ENCODE data around the gene FAM83G.

DNA sequence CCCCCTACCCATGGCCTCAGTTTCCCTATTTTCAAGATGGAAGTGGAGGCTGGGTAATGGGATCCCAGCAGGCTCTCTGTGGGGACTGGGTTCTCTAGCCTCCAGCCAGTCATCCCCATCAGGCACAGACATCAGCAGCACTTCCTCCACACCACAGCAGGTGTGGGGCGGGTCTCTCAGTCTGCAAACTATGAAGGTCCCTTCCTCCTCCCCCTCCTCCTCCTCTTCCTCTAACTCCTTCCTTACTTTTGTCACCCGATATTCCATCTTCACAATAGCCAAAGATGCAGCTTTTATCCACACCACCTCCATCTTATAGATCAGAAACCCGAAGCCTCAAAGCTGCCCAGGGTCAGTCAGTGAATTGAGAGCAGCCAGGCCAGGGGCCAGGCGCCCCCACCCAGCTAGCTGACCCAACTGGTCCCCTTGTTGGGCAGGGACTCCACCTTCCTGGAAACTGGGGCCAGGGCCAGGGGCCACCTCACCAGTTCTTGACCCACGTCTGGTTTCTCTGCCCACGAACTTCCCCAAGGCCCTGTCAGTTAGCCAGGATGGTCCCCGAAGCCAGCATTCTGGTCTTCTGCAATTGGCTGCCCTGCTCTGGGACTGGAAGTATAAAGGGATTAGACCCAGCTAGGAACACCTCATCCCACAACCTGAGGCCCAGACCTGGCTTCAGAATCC lies 2.5 kb downstream of the FAM83G start:
- TF ChIP-seq POLR2A (IDR thresholded peaks at IDR 0.05), result no peak
- TF ChIP-seq, protein P1, sequence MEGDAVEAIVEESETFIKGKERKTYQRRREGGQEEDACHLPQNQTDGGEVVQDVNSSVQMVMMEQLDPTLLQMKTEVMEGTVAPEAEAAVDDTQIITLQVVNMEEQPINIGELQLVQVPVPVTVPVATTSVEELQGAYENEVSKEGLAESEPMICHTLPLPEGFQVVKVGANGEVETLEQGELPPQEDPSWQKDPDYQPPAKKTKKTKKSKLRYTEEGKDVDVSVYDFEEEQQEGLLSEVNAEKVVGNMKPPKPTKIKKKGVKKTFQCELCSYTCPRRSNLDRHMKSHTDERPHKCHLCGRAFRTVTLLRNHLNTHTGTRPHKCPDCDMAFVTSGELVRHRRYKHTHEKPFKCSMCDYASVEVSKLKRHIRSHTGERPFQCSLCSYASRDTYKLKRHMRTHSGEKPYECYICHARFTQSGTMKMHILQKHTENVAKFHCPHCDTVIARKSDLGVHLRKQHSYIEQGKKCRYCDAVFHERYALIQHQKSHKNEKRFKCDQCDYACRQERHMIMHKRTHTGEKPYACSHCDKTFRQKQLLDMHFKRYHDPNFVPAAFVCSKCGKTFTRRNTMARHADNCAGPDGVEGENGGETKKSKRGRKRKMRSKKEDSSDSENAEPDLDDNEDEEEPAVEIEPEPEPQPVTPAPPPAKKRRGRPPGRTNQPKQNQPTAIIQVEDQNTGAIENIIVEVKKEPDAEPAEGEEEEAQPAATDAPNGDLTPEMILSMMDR (IDR thresholded peaks at IDR 0.05), result no peak
